ENCODE results near the gene CDK19.

GRCh38 chr6:110560239-110561007 lies 254.8 kb downstream of the CDK19 start:
- no peak for TF ChIP-seq CTCF (IDR thresholded peaks at IDR 0.05)
- no peak for TF ChIP-seq POLR2A (IDR thresholded peaks at IDR 0.05)

Data from testis (tissue), 2 donors.